Measurements from ENCODE around the gene TADA1.

TADA1 gene

DNA sequence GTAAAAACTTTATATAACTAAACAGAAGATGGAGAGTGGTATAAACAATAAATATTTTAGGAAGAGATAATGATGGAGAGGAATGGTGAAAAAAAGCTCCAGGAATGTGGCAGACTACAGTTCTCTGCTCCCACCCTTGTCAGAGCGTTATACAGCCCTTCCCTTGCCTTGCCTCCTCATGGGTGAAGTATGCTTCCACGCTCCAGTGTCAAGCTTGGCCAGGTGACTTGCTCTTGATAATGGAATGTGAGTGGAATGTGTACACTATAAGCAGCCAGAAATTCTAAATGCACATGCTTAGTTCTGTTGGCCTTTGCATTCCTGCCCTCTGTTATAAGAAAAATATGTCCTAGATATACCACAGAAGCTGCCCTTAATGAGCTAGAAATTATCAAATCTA is 61.5 kb downstream of the TADA1 start:
- Histone ChIP-seq H3K9me3 (peaks cover 0 to 1% (median 0%) of the 10 kb centered on the region in 3 donors), H3K36me3 (no peaks in the 10 kb centered on the region), H3K4me1 (no peaks in the 10 kb centered on the region), H3K27ac (no peak overlapping the region), H3K27me3 (peaks cover 0 to 4% of the 10 kb centered on the region in 2 donors), H3K4me3 (no peak overlapping the region)
- TF ChIP-seq CTCF (IDR thresholded peaks at IDR 0.05) = no peak
- DNase-seq = no peak
- intact Hi-C loops (cut with DNase I; ENCODE audit: low total_unique reads) = no loop called here

- H3K4me3 ChIP-seq = no peak overlapping the region
- H3K27ac ChIP-seq = no peak overlapping the region
- H3K27me3 ChIP-seq = peaks cover 0 to 4% of the 10 kb centered on the region in 2 donors
- intact Hi-C loops (cut with DNase I; ENCODE audit: low total_unique reads) = no loop called here
- no peaks in the 10 kb centered on the region for H3K4me1 ChIP-seq
- H3K36me3 ChIP-seq = no peaks in the 10 kb centered on the region
- TF ChIP-seq CTCF (IDR thresholded peaks at IDR 0.05) = no peak
- DNase-seq = no peak
- no peaks in the 10 kb centered on the region for H3K9me3 ChIP-seq
Measured at GRCh38 chr1:166813508-166814223, 62.4 kb downstream of the TADA1 start.

DNA sequence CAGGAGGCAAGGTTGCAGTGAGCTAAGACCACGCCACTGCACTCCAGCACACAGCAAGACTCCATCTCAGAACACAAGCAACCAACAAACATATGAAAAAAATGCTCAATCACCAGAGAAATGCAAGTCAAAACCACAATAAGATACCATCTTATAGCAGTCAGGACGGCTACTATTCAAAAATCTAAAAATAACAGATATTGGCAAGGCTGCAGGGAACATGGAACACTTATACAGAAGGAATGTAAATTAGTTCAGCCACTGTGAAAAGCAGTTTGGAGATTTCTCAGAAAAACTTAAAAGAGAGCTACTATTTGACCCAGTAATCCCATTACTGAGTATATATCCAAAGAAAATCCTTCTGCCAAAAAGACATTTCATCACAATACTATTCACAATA is 64.4 kb downstream of the TADA1 start:
- TF ChIP-seq CTCF (IDR thresholded peaks at IDR 0.05) = no peak
- Histone ChIP-seq H3K36me3 (no peaks in the 10 kb centered on the region), H3K9me3 (no peaks in the 10 kb centered on the region), H3K4me3 (no peak overlapping the region), H3K4me1 (no peaks in the 10 kb centered on the region), H3K27ac (no peak overlapping the region), H3K27me3 (peaks cover 0 to 4% of the 10 kb centered on the region in 2 donors)
- intact Hi-C loops (cut with DNase I; ENCODE audit: low total_unique reads) = no loop called here
- DNase-seq = no peak

GRCh38 chr1:166808952-166809351 is 67.1 kb downstream of the TADA1 start:
- no peak for DNase-seq
- TF ChIP-seq CTCF (IDR thresholded peaks at IDR 0.05) = no peak
- no peak overlapping the region for H3K27ac ChIP-seq

More at GRCh38 chr1:166808952-166809351, 67.1 kb downstream of the TADA1 start:
- Histone ChIP-seq H3K4me3 (no peak overlapping the region), H3K36me3 (no peaks in the 10 kb centered on the region), H3K4me1 (no peaks in the 10 kb centered on the region), H3K27me3 (no peaks in the 10 kb centered on the region), H3K9me3 (no peaks in the 10 kb centered on the region)
- intact Hi-C loops (cut with DNase I; ENCODE audit: low total_unique reads) = no loop called here

Measured in tibial artery (tissue), 4 donors.